RWPE2 (cell line): ENCODE measurements around the gene RBMS3.
"Not testable (repeated sequence)": the region's sequence is repeated elsewhere in the genome, so short reads cannot be mapped to it uniquely, and the experiment has no call there.

Source experiments
- ATAC-seq: fragments of 200-7000 bp; cut with Tn5 transposase; 3 replicates; pipeline ENCODE4 v1.9.1; 2021; ENCODE audit warnings: low read depth
- DNase-seq: peaks from one replicate; pipeline ENCODE4 v3.0.0-alpha.2; 2020; ENCODE audit warnings: low spot score
- H3K27ac ChIP-seq: fragments of 450-650 bp; 2 replicates; pipeline ENCODE4 v1.5.1; 2017; ENCODE audit warnings: mild to moderate bottlenecking; ENCODE audit not compliant: poor library complexity, severe bottlenecking
- H3K27me3 ChIP-seq: fragments of 250-450 bp; sonication (Bioruptor Pico); 2 replicates; pipeline ENCODE4 v1.5.1; 2021; ENCODE audit warnings: mild to moderate bottlenecking, moderate library complexity; ENCODE audit not compliant: insufficient read depth, poor library complexity, severe bottlenecking
- H3K36me3 ChIP-seq: fragments of 250-450 bp; sonication (Bioruptor Pico); 2 replicates; pipeline ENCODE4 v1.5.1; 2020; ENCODE audit warnings: low read depth, mild to moderate bottlenecking, moderate library complexity
- H3K4me1 ChIP-seq: fragments of 250-450 bp; sonication (Bioruptor Pico); 2 replicates; pipeline ENCODE4 v1.5.1; 2021; ENCODE audit warnings: mild to moderate bottlenecking, moderate library complexity; ENCODE audit not compliant: insufficient read depth, poor library complexity, severe bottlenecking
- H3K4me3 ChIP-seq: fragments of 250-450 bp; sonication (Bioruptor Pico); 2 replicates; pipeline ENCODE4 v1.5.1; 2021; ENCODE audit warnings: mild to moderate bottlenecking, moderate library complexity; ENCODE audit not compliant: severe bottlenecking
- H3K9me3 ChIP-seq: fragments of 250-450 bp; sonication (Bioruptor Pico); 2 replicates; pipeline ENCODE4 v1.5.1; 2021; ENCODE audit warnings: mild to moderate bottlenecking, moderate library complexity; ENCODE audit not compliant: severe bottlenecking
- TF ChIP-seq, protein P1 (sequence below): fragments of 450-650 bp; IDR thresholded peaks from one replicate; pipeline ENCODE4 v1.5.1; 2017; ENCODE audit warnings: mild to moderate bottlenecking, moderate library complexity; ENCODE audit not compliant: poor library complexity, severe bottlenecking

The RBMS3 gene

DNA sequence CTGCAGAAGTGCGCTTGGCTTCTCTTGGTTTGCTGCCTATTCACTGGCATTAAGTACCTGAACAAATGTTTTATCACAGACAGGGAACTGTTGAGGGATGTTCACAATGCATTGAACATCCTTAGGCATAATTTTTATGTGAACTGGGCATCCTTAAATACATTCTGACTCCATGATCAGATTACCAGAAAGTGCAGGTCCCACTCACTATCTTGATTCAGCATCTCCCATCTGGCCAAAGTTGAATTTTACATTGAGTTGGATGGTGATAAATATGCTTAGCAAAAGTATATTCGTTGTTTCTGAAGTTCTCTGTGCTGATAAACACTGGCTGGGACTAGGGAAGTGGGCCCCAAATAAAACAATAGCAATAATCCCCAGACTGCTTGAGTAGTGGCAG is 108.5 kb downstream of the RBMS3 start:
- Histone ChIP-seq H3K4me1 (no peaks in the 10 kb centered on the region), H3K4me3 (no peak overlapping the region), H3K36me3 (no peaks in the 10 kb centered on the region), H3K27me3 (no peaks in the 10 kb centered on the region), H3K27ac (no peak overlapping the region), H3K9me3 (no peaks in the 10 kb centered on the region)
- TF ChIP-seq, protein P1, sequence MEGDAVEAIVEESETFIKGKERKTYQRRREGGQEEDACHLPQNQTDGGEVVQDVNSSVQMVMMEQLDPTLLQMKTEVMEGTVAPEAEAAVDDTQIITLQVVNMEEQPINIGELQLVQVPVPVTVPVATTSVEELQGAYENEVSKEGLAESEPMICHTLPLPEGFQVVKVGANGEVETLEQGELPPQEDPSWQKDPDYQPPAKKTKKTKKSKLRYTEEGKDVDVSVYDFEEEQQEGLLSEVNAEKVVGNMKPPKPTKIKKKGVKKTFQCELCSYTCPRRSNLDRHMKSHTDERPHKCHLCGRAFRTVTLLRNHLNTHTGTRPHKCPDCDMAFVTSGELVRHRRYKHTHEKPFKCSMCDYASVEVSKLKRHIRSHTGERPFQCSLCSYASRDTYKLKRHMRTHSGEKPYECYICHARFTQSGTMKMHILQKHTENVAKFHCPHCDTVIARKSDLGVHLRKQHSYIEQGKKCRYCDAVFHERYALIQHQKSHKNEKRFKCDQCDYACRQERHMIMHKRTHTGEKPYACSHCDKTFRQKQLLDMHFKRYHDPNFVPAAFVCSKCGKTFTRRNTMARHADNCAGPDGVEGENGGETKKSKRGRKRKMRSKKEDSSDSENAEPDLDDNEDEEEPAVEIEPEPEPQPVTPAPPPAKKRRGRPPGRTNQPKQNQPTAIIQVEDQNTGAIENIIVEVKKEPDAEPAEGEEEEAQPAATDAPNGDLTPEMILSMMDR: no peak
- DNase-seq (no peak), ATAC-seq (no peak)

GRCh38 chr3:29392625-29393388 is 111.9 kb downstream of the RBMS3 start:
- Histone ChIP-seq H3K4me1 (no peaks in the 10 kb centered on the region), H3K9me3 (no peaks in the 10 kb centered on the region), H3K4me3 (no peak overlapping the region), H3K27me3 (no peaks in the 10 kb centered on the region), H3K27ac (no peak overlapping the region), H3K36me3 (no peaks in the 10 kb centered on the region)
- ATAC-seq (no peak), DNase-seq (no peak)
- TF ChIP-seq, protein P1: no peak

GRCh38 chr3:29393946-29394345 is 113.1 kb downstream of the RBMS3 start:
- DNase-seq, H3K9me3 ChIP-seq, H3K4me1 ChIP-seq, H3K36me3 ChIP-seq, ATAC-seq, H3K4me3 ChIP-seq, H3K27me3 ChIP-seq, H3K27ac ChIP-seq: not testable (repeated sequence)

DNA sequence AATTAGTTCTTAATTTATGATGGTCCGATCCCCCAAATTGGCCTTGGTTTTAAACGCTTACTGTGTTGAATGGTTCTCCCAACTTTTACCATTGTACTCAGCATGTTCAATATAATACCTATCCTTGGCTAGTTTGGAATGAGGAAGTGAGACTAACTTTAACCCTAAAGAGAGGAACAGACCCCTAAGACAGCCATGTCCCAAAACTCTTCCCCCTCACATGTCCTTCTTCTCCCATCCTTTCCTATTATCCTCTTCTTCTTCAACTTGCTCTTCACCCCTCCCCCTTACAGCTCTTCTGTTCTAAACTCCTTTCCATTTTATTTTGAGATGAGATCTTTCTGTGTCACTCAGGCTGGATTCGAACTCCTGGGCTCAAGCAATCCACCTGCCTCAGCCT is 116.5 kb downstream of the RBMS3 start:
- DNase-seq (no peak), ATAC-seq (no peak)
- Histone ChIP-seq H3K4me3 (no peak overlapping the region), H3K4me1 (no peaks in the 10 kb centered on the region), H3K27me3 (no peaks in the 10 kb centered on the region), H3K27ac (no peak overlapping the region), H3K9me3 (no peaks in the 10 kb centered on the region), H3K36me3 (no peaks in the 10 kb centered on the region)
- TF ChIP-seq, protein P1: no peak

- DNase-seq (no peak), ATAC-seq (no peak)
- H3K9me3 ChIP-seq: no peaks in the 10 kb centered on the region
- no peak overlapping the region for H3K4me3 ChIP-seq
- H3K36me3 ChIP-seq: no peaks in the 10 kb centered on the region
- H3K27ac ChIP-seq: no peak overlapping the region
- H3K27me3 ChIP-seq: no peaks in the 10 kb centered on the region
- H3K4me1 ChIP-seq: no peaks in the 10 kb centered on the region
- TF ChIP-seq, protein P1: no peak
Observed at GRCh38 chr3:29398787-29399186, 117.9 kb downstream of the RBMS3 start.
